ENCODE data around the gene MX1. TPM values are rescaled to one million over a fixed set of nuclear protein-coding genes. Genes with fewer than 3 reads are reported as not detected.

The MX1 gene
- total RNA-seq, 1 experiment from 2014 or later, result 2.0 TPM

DNA sequence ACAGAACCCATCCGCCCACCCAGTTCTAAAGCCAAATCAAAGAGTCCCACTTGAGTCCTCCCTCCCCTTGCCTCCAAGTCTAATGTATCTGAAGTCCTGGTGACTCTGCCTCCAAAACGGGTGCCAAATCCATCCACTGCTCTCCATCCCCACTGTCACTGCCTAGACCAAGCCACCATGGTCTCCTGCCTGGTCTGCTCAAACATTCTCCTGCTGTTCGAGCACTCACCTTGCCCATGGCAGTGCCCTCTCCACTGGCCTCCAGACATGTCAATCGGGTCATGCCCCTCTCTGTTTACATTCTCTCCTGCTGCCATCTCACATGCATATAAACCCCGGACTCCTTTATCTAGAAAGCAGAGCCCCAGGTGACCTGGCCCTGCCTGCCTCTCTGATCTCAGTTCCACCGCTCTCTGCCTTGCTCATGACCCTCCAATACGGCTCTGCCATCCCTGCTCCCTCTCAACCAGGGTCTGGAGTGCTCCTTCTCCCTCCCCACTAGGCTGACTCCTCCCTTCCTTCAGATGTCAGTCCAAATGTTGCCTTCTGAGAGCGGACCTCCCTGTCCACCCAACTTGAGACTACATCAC is 32.1 kb upstream of the MX1 start:
- H3K79me2 ChIP-seq (ENCODE audit: insufficient read depth, low read length), result no peaks in the 10 kb centered on the region
- no peaks in the 10 kb centered on the region for H3K9me3 ChIP-seq (ENCODE audit: control insufficient read depth in 1 of 2, insufficient read depth in 1 of 2, low read depth in 1 of 2, low read length in 2 of 2)
- no peak overlapping the region for H3K27ac ChIP-seq (ENCODE audit: low read depth, low read length)
- no peak for DNase-seq (ENCODE audit: low read depth, low spot score)
- H3K9ac ChIP-seq (ENCODE audit: low read length), result no peak overlapping the region
- no peak overlapping the region for H3K4me3 ChIP-seq (replicated peaks in 1 of 2; ENCODE audit: low read depth in 1 of 2, low read length in 2 of 2)
- ChIA-PET CTCF (no interaction called here), POLR2A (no interaction called here), RAD21 (ENCODE audit: low non-redundant PET in 1 of 2, low total read pairs in 2 of 2, uncharacterized antibody in 2 of 2, unreplicated experiment in 2 of 2) (no interaction called here)
- peaks cover 42% of the 10 kb centered on the region for H3K27me3 ChIP-seq (ENCODE audit: insufficient read depth, low read length)
- TF ChIP-seq JUND (IDR thresholded peaks at IDR 0.05), result no peak
- no peak for TF ChIP-seq CEBPB (IDR thresholded peaks at IDR 0.05; ENCODE audit: low read depth)
- no peak for TF ChIP-seq CBX3 (IDR thresholded peaks at IDR 0.05; ENCODE audit: low read depth)
- no peak for TF ChIP-seq ZFX (IDR thresholded peaks at IDR 0.05)
- no peak for TF ChIP-seq FOSL1 (IDR thresholded peaks at IDR 0.05; ENCODE audit: low read depth)
- TF ChIP-seq TCF7L2 (IDR thresholded peaks at IDR 0.05; ENCODE audit: borderline replicate concordance, extremely low read depth, insufficient read depth, insufficient read length), result no peak
- TF ChIP-seq, protein P1, sequence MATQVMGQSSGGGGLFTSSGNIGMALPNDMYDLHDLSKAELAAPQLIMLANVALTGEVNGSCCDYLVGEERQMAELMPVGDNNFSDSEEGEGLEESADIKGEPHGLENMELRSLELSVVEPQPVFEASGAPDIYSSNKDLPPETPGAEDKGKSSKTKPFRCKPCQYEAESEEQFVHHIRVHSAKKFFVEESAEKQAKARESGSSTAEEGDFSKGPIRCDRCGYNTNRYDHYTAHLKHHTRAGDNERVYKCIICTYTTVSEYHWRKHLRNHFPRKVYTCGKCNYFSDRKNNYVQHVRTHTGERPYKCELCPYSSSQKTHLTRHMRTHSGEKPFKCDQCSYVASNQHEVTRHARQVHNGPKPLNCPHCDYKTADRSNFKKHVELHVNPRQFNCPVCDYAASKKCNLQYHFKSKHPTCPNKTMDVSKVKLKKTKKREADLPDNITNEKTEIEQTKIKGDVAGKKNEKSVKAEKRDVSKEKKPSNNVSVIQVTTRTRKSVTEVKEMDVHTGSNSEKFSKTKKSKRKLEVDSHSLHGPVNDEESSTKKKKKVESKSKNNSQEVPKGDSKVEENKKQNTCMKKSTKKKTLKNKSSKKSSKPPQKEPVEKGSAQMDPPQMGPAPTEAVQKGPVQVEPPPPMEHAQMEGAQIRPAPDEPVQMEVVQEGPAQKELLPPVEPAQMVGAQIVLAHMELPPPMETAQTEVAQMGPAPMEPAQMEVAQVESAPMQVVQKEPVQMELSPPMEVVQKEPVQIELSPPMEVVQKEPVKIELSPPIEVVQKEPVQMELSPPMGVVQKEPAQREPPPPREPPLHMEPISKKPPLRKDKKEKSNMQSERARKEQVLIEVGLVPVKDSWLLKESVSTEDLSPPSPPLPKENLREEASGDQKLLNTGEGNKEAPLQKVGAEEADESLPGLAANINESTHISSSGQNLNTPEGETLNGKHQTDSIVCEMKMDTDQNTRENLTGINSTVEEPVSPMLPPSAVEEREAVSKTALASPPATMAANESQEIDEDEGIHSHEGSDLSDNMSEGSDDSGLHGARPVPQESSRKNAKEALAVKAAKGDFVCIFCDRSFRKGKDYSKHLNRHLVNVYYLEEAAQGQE (IDR thresholded peaks at IDR 0.05; ENCODE audit: low read depth), result no peak
- no peak for TF ChIP-seq POLR2AphosphoS5 (IDR thresholded peaks at IDR 0.05; ENCODE audit: low read depth, low read length)
- TF ChIP-seq ELF1 (IDR thresholded peaks at IDR 0.05; ENCODE audit: borderline replicate concordance, low read depth), result no peak
- TF ChIP-seq, protein P2, sequence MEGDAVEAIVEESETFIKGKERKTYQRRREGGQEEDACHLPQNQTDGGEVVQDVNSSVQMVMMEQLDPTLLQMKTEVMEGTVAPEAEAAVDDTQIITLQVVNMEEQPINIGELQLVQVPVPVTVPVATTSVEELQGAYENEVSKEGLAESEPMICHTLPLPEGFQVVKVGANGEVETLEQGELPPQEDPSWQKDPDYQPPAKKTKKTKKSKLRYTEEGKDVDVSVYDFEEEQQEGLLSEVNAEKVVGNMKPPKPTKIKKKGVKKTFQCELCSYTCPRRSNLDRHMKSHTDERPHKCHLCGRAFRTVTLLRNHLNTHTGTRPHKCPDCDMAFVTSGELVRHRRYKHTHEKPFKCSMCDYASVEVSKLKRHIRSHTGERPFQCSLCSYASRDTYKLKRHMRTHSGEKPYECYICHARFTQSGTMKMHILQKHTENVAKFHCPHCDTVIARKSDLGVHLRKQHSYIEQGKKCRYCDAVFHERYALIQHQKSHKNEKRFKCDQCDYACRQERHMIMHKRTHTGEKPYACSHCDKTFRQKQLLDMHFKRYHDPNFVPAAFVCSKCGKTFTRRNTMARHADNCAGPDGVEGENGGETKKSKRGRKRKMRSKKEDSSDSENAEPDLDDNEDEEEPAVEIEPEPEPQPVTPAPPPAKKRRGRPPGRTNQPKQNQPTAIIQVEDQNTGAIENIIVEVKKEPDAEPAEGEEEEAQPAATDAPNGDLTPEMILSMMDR (IDR thresholded peaks at IDR 0.05 in 2 of 3, conservative IDR thresholded peaks at IDR 0.05 in 1 of 3; ENCODE audit: borderline replicate concordance in 1 of 3, insufficient read depth in 1 of 3, low read depth in 2 of 3, low read length in 2 of 3), result no peak
- TF ChIP-seq, protein P3, sequence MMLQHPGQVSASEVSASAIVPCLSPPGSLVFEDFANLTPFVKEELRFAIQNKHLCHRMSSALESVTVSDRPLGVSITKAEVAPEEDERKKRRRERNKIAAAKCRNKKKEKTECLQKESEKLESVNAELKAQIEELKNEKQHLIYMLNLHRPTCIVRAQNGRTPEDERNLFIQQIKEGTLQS (IDR thresholded peaks at IDR 0.05), result no peak
- TF ChIP-seq SIN3A (IDR thresholded peaks at IDR 0.05; ENCODE audit: low read depth), result no peak
- TF ChIP-seq EZH2 (IDR thresholded peaks at IDR 0.05), result no peak
- TF ChIP-seq ZNF274 (IDR thresholded peaks at IDR 0.05; ENCODE audit: low read depth, low read length), result no peak
- TF ChIP-seq, protein P4, sequence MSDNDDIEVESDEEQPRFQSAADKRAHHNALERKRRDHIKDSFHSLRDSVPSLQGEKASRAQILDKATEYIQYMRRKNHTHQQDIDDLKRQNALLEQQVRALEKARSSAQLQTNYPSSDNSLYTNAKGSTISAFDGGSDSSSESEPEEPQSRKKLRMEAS (IDR thresholded peaks at IDR 0.05), result no peak
- TF ChIP-seq POLR2A (IDR thresholded peaks at IDR 0.05; ENCODE audit: borderline replicate concordance, extremely low read depth, insufficient read depth, insufficient read length), result no peak
- TF ChIP-seq, protein P5, sequence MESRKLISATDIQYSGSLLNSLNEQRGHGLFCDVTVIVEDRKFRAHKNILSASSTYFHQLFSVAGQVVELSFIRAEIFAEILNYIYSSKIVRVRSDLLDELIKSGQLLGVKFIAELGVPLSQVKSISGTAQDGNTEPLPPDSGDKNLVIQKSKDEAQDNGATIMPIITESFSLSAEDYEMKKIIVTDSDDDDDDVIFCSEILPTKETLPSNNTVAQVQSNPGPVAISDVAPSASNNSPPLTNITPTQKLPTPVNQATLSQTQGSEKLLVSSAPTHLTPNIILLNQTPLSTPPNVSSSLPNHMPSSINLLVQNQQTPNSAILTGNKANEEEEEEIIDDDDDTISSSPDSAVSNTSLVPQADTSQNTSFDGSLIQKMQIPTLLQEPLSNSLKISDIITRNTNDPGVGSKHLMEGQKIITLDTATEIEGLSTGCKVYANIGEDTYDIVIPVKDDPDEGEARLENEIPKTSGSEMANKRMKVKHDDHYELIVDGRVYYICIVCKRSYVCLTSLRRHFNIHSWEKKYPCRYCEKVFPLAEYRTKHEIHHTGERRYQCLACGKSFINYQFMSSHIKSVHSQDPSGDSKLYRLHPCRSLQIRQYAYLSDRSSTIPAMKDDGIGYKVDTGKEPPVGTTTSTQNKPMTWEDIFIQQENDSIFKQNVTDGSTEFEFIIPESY (IDR thresholded peaks at IDR 0.05; ENCODE audit: extremely low read depth, insufficient replicate concordance, low read length), result no peak
- TF ChIP-seq SP1 (IDR thresholded peaks at IDR 0.05; ENCODE audit: low read depth), result no peak
- H3K4me2 ChIP-seq (ENCODE audit: low read length), result no peak overlapping the region
- no peaks in the 10 kb centered on the region for H3K4me1 ChIP-seq (ENCODE audit: control insufficient read depth in 1 of 2, insufficient read depth in 2 of 2, low read length in 2 of 2)
- BruUV-seq (replicated peaks), result no TSS peak
- ATAC-seq, result no peak
- H3K36me3 ChIP-seq (ENCODE audit: control insufficient read depth in 1 of 2, insufficient read depth in 2 of 2, low read length in 2 of 2), result no peaks in the 10 kb centered on the region
- intact Hi-C loops (cut with micrococcal nuclease), result no loop called here
- no peaks in the 10 kb centered on the region for H4K20me1 ChIP-seq (ENCODE audit: insufficient read depth)
- no peaks in the 10 kb centered on the region for H3K9me2 ChIP-seq (ENCODE audit: insufficient read depth)
- H2AFZ ChIP-seq (ENCODE audit: low read depth, low read length, poor library complexity, severe bottlenecking), result no peak overlapping the region
